GM18499 (cell line): ENCODE data around the gene IFNAR2.

Experiments
- ATAC-seq: cut with Tn5 transposase; IDR thresholded peaks from one replicate; pipeline ENCODE4 v1.9.1; 2021; ENCODE audit warnings: moderate number of reproducible peaks; ENCODE audit not compliant: insufficient read depth, unreplicated experiment

The IFNAR2 gene

GRCh38 chr21:33264561-33264960 is 34.8 kb downstream of the IFNAR2 start:
- no peak for ATAC-seq

- no peak for ATAC-seq
Measured at GRCh38 chr21:33265664-33266049, 35.9 kb downstream of the IFNAR2 start.

GRCh38 chr21:33266050-33266788 is 36.5 kb downstream of the IFNAR2 start, which contains the start of gene IL10RB:
Gene IL10RB (plus strand): TSS chr21:33266367. CDS start chr21:33266466, 99 bp downstream.
- no peak for ATAC-seq

- ATAC-seq = no peak
Measured at GRCh38 chr21:33266789-33267135, 37.0 kb downstream of the IFNAR2 start.

GRCh38 chr21:33267250-33267649 is 37.5 kb downstream of the IFNAR2 start:
- ATAC-seq = no peak

GRCh38 chr21:33268393-33268736 is 38.6 kb downstream of the IFNAR2 start:
- ATAC-seq = no peak

- peak; percentile 74 for ATAC-seq
Measured at GRCh38 chr21:33268737-33269441, 39.2 kb downstream of the IFNAR2 start.

- ATAC-seq = no peak
Measured at GRCh38 chr21:33270986-33271385, 41.2 kb downstream of the IFNAR2 start.

- ATAC-seq = no peak
Measured at GRCh38 chr21:33273044-33273443, 43.3 kb downstream of the IFNAR2 start.

GRCh38 chr21:33278721-33279120 is 49.0 kb downstream of the IFNAR2 start:
- no peak for ATAC-seq

GRCh38 chr21:33279330-33279820 is 49.6 kb downstream of the IFNAR2 start:
- ATAC-seq = no peak
